RKO (cell line): ENCODE data around the gene PSEN1.

Source experiments
- DNase-seq: peaks from one replicate; pipeline ENCODE4 v3.0.0-alpha.2; 2016; ENCODE audit warnings: low spot score

The PSEN1 gene

DNA sequence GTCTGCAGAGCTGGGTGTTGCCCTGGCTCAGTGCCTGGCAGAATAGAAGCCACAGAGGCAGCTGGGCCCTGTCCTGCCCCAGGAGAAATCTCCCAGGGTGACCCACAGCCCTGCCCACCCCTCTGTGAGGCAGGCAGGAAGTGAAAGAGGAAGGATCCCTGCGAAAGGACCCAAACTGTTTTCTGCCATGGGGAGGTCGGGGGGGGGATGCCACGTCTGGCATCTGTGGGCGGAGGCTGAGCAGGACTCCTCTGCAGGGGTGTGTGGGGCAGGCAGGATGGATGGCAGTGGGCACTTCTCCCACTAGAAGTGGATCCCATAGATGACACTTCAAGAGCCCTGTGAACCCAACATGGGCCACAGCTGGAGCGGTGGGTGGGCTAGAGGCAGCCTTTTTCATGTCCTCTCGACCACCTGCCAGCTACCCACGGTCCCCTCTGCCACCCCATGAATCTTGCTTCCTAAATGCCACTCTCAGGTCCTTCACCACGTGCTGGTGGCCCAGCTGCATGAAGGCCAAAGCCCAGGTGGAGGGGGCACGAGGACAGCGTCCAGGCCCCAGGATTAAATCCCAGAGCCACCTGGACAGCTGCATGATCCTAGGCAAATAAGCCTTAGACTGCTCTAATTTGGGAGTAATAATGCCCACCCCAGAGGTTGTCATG, 104.6 kb downstream of the PSEN1 start:
- no peak for DNase-seq

DNA sequence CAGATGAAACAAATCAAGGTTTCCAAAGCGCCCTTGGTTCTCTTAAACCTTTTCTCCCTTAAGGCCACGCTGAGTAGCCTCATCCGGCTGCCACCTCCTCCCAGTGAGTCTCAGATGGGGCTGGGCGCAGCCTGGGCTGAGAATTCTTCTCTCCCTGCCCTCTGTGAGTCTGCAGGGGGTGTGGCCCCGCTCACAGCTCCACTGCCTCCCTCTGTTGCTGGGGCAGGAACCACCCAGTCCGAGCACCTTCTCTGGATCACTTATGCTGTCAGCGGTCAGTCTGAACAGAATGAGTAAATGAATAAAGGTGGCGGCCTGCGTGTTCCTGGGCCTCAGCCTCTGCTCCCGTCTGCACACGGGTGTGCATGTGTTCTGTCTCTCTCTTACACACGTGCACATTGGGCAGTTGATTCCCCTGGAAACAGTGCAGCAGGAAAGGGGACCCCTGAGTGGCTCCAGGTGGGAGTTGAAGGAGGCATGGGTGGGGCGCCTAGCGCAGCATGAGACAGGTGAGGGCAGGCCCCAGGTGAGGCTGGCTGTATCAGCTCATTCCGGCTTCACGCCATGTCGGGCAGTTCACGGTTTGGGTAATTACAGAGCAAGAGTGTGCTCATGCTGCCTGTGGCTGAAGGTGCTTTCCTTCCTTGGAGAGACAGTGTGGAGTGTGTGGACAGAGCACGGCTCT, 105.3 kb downstream of the PSEN1 start:
- no peak for DNase-seq

DNA sequence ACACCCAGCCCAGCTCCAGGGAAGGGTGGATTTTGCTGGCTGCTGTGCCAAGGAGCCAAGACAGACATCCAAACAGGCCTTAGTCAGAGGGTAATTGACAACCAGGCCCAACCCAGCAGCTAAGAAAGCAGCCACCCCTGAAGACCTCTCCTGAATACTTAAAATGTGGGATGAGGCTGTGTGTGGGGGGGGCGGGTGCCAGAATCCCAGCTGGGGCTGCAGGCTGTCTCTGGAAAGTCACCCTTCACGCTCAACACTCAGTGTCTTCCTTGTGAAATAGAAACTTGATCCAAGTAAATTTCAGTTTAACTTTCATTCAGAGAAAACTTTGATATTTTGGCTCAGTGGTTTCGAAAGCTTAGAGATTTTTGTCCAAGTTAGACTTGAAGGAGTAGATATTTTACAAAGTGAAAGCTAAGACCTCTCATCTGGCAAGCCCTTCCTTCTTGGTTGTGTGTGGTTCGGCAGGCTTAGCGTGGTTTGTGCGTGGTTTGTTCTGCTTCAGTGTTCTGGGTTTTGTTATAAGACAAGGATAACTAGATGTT, 106.1 kb downstream of the PSEN1 start:
- no peak for DNase-seq

DNA sequence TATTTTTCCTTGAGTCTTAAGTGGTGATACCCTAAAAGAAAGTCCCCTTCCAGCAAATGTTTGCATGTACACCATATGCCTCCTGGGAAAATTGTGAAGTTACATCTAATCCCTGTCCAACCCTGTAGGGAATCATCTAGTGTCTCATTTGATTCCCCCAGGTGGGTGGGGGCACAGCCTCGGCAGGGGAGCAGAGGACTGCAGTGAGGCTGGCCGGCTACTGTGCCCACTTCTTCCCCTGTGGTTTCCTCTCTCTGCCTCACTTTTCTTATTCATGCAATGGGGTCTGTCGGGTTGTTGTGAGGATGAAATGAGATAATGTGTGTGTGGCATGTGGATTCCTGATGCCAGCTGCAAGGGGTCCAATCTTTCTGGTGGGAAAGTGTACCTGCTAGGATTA, 107.0 kb downstream of the PSEN1 start:
- DNase-seq = no peak

DNA sequence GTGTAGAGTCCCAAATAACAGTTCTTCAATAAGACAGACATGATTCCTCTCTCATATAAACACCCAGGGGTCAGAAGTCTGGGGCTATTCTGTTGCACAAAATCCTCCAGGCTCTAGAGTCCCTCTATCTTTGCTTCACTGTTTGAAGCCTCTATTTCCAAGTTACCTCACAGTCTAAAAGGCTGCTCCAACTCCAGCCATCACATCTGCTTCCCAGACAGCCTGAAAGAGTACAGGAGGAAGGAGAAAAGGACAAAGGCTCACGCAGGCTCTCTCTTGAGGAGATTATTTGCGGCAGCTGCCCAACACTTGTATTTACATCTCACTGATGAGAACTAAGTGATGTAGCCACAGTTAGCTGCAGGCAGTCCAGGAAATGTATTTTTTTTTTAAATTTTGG, 107.4 kb downstream of the PSEN1 start:
- DNase-seq = no peak

DNA sequence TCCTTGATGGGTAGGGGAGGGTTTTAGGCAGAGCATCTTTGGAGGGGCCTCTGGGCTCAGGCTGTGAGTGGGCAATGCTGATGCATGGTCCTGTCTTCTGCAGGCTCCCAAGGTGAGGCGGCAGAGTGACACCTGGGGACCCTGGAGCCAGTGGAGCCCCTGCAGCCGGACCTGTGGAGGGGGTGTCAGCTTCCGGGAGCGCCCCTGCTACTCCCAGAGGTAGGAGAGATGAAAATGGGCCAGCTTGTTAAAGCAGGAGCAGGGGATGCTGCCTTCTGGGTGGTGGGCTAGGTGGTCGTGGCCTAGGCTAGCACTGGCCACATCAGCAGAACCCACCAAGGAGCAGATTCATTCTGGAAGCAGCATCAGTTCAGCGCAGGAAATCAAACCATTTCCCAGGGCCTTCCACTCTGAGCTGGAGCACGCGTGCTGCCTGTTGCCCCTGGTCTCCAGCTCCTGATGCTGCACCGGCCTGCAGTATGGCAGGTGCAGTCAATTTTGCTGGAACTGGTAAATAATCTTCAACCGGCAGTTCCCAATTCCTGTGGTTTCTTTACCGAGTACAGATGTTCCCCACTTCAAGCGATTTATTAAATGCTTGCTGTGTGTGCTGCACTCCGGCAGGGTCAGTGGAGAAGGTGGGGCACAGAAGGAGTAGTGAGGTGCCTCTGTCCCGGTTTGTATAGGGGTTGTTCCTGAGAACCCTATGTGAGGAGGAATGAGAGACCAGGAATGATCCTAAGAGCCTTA, 108.4 kb downstream of the PSEN1 start:
- no peak for DNase-seq

DNA sequence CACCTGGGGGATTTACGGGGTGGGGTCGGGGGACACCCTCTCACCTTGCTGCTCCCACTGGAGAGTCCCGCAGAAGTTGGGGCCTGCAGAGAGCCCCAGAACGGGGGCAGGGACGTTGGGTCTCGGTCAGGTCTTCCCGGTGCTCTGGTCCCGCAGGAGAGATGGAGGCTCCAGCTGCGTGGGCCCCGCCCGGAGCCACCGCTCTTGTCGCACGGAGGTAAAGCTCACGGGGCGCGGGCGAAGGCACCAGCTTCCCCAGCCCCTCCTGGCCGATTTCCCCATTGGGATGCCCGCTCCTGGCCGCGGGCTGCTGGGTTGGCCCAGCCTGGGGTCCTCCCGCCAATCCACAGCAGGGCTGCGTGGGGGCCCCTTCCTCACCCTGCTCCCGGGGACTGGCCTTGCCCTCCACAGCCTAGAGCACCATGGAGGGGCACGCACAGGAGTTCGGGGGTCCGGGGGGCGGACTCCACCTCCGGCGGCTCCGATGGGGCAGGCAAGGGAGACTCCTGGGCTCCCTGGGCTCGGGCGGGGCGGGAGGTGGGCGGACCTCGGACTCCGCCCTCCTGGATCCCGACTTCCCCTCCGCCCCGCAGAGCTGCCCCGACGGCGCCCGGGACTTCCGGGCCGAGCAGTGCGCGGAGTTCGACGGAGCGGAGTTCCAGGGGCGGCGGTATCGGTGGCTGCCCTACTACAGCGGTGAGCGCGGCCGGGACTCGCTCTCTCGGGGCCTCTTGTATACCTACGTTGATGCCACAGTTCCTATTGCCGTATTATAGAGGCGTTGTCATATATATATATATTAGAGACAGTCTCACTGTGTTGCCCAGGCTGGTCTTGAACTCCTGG, 109.4 kb downstream of the PSEN1 start:
- DNase-seq = no peak

DNA sequence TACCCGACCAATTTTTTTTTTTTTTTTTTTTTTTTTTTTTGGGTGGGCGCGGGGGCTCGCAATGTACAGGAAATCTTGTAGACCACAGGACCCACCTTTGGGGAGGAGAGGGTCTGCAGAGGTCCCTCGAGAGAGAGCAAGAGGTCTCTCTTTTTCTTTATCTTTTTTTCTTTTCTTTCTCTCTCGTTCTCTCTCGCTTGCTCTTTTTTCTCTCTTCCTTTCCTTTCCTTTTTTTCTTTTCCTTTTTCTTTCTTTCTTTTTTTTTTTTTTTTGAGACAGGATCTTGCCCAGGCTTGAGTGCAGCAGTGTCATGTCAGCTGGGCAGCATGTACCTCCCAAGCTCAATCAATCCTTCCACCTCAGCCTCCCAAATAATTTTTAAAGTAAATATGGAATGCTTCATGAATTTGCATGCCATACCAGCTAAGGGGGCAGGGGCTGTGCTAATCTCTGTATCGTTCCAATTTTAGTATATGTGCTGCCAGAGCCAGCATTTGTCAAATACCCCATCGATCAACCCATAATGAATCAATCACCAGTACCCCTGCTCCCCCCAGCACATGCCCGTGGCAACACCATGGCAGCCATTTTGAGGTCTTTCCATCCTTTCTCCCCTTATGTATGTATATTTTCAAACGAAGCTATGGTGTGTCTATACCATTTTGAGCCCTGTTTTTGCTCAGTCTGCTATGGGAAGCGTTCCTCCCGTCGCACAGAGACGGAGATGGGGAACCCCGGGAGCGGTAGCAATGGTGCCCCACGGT, 110.3 kb downstream of the PSEN1 start:
- no peak for DNase-seq

DNA sequence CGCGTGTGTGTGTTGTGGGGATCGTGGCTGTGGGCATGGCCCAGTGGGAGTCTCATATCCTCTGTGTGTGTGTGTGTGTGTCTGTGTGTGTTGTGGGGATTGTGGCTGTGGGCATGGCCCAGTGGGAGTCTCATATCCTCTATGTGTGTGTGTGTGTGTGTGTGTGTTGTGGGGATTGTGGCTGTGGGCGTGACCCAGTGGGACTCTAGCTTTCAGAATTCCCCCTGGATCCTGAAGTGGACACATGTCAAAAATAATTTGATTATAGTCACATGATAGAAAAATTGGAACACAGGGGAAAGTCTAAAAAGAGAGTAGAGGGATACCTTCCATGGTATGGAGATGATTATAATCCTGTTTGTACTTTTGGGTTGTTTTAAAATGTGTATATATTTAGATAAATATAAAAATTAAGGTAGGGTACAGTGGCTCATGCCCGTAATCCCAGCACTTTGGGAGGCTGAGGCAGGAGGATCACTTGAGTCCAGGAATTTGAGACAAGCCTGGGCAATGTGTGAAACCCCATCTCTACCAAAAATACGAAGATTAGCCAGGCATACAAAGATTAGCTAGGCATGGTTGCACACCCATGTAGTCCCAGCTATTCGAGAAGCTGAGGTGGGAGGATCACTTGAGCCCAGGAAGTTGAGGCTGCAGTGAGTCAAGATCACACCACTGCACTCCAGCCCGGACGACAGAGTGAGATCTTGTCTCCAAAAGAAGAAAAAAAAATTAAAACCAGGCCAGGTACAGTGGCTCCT, 112.0 kb downstream of the PSEN1 start:
- DNase-seq = no peak

DNA sequence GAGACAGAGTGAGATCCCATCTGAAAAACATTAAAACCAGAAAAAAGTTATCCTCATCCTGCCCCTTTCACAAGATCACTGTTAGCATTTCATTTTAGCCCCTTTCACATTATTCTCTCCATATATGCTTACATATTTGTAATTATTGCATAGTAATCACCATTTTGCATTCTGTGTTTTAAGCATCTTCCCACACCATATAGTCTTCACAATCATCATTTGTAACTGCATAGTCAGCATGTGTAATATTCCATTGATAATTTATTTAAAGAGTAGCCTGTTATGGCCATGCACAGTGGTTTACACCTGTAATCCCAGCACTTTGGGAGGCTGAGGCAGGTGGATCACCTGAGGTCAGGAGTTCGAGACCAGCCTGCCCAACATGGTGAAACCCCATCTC, 112.8 kb downstream of the PSEN1 start:
- no peak for DNase-seq

DNA sequence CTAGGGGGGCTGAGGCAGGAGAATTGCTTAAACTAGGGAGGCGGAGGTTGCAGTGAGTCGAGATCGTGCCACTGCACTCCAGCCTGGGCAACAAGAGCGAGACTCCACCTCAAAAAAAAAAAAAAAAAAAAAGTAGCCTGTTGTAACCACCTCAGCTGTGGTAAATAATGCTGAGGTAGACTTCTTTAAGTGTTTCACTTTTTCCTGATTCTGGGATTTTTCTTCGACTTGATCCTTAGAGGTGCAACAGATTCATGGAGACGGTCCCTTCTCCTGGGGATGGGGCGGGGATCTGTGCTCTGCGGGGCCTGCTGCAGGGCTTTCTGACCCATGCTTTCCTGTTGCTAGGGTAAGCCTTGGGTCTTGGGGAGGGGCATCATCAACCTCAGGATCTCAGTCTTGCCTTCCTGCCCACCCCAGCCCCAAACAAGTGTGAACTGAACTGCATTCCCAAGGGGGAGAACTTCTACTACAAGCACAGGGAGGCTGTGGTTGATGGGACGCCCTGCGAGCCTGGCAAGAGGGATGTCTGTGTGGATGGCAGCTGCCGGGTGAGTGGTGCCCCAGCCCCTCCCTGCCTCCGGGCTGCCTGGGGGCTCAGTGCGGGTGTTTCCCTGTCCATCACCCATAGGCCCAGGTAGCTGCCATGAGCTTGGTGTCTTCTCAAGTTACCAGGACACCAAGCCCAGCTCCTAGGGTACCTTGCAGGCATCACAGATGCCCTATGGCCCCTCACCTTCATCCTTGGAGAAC, 113.4 kb downstream of the PSEN1 start:
- DNase-seq = no peak

DNA sequence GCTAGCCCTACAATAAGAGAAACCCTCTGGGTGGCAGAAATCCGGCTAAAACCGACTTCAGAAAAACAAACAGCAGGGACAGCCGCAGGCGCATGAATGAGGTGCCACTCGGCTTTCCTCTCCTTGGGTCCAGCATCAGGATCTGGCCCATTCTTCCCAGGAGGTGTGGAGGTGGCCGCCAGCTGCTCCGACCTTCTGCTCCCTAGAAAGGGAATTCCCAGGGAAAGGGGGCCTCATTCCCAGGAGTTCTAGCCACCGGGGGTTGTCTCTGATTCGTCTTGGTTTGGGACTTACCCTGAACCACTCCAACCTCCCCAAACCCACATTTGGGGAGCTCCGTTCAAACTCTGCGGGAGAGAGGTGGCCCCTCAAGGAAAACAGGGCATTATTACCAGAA, 114.0 kb downstream of the PSEN1 start:
- DNase-seq = no peak

DNA sequence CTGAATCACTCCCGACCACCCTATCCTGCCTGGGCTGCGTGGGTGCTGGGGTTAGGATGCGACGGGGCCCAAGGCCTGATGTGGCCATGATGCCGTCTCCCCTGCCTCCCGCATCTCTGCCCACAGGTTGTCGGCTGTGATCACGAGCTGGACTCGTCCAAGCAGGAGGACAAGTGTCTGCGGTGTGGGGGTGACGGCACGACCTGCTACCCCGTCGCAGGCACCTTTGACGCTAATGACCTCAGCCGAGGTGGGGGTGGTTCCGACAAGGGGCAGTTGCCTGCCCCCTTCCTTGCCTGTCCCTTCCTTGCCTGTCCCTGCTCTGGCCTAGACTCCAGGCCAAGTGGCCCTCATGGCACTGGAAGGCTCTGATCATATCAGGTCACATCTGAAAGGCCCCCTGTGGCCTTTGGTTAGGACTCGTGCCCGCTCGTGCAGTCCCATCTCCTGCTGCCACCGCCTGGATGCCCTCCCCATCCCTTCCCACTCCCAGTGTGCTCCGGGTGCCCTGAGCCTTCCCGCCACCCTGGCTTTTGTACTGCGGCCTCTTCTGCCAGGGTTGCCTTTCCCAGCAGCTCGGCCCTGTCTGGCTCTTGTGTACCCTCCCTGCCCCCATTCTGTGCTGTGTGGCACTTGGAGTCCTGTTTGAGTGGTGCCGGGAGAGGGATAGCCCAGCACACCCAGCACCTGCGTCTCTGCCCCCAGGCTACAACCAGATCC, 114.6 kb downstream of the PSEN1 start:
- no peak for DNase-seq

DNA sequence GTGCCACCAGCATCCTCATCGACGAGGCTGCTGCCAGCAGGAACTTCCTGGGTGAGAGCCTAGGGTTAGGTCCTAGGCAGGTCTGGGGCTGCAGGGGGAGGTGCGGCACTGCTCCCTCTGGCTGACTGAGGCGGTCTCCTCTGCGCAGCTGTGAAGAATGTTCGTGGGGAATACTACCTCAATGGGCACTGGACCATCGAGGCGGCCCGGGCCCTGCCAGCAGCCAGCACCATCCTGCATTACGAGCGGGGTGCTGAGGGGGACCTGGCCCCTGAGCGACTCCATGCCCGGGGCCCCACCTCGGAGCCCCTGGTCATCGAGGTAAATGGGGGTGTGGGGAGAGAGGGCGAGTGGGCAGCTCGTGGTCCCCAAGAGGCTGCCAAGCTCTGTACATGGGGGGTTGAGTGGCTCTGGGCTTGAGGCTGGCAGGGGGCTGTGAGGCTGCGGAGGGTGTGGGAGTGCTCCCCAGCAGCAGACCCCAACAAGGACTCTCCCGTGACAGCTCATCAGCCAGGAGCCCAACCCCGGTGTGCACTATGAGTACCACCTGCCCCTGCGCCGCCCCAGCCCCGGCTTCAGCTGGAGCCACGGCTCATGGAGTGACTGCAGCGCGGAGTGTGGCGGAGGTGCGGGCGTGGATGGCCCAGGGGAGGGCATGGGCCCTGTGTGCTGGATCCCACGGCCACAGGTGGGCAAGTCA, 115.4 kb downstream of the PSEN1 start:
- DNase-seq = no peak

DNA sequence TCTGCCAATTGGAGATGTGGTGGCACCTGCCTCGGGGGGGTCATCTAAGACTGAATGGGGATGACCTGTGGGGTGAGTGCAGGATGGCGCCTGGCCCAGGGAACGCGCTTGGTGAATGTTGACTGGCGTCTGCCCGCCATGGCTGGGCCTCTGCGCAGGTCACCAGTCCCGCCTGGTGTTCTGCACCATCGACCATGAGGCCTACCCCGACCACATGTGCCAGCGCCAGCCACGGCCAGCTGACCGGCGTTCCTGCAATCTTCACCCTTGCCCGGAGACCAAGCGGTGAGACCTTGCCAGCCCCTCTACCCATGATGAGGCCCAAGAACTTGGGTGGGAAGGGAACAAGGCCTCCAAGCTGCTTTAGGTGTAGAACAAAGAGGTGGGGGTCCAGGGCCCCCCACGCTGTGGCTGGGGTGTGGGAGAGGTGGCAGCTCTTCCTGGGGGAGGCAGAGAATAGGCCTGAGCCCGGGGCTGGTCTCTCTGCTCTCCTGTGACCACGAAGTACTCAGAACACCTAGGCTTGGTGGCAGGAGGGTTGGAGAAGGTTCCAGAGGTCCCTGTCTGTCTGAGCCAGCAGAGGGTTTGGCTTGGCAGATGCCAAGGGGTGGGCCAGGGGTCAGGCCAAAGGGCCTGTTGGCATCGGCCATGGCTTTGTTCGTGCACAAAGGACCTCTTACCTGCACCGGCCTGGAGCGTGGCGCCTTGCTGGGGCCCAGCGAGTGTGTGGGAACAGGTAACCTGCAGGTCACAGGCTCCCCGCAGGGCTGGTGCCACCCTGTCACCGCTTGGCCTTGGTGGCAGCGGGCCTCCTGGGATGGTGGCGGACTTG, 116.4 kb downstream of the PSEN1 start:
- no peak for DNase-seq

DNA sequence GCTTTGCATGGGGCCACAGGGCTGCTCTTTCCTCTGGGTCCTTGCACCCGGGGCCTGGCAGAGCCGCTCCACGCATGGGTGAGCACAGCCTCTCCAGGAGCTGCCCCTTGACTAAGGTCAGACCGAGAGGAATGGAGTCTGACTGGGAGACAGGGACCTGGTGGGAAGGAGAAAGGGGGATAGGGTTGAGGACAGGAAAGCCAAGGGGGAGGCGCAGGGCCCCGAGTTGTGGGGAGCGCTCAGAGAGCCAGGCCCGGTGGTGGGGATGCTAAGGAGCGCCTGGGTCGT, 117.0 kb downstream of the PSEN1 start:
- no peak for DNase-seq

DNA sequence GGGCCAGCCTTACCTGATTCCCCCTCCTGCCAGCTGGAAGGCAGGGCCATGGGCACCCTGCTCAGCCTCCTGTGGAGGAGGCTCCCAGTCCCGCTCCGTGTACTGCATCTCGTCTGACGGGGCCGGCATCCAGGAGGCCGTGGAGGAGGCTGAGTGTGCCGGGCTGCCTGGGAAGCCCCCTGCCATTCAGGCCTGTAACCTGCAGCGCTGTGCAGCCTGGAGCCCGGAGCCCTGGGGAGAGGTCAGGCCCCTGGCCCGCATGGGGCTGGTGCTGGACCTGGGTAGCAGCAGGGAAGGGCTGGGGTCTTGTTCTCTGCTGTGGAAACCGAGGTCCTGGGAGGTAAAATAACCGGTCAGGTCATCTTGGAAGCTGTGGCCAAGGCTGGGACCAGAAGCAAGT, 117.4 kb downstream of the PSEN1 start:
- no peak for DNase-seq
